ENCODE data around the gene EXPH5.

EXPH5 gene

DNA sequence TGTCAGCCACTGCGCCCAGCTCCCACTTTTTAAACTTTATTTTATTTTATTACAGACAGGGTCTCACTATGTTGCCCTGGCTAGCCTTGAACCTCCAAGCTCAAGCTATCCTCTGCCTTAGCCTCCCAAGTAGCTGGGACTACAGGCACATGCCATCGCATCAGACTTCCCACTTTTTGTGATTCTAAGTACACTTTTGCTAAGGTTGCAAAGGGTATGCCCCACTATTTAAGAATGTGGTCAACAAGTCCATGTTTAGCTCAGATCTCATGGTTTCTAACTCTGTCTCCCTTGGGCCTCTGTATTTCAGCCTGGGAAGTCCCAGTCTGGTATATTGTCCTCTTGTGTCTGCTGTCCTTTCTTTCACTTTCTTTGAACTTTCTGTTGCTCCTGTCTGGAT, 35.3 kb downstream of the EXPH5 start:
- no peak for DNase-seq

- DNase-seq = no peak
Measured at GRCh38 chr11:108556019-108556418, 37.5 kb downstream of the EXPH5 start.

- no peak for DNase-seq
Measured at GRCh38 chr11:108551651-108552462, 41.7 kb downstream of the EXPH5 start.

GRCh38 chr11:108549319-108549885, 44.2 kb downstream of the EXPH5 start:
- DNase-seq = no peak

GRCh38 chr11:108545909-108546501, 47.6 kb downstream of the EXPH5 start:
- no peak for DNase-seq

DNA sequence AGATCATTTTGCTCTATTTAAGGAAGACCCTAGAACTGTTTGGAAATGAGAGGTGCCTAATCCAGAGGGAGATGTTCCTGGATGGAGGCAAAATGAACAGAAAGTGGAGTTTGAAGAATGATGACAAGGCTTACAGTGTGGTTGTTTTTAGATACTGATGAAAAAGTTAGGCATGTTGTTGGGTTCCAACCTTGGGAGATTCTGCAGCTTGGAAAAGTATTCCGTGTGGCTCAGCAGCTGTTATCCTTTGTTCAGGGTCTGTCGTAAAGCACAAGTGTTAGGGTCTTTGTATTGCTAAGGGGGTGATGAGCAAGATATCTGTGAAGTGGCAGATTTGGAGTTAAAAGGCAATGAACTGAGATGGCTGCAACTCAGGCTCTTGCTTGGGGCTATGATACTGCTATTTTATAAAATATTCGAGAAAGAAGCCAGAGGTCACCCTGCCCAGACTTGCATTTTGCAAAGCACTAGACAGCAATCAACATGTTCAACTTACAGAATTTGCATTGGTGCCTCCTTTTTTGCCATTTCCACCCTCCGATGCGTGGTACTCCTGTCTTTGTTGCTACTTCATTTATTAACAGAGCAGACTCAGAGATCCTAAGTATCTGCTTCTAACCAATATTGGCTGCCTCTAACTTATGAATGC, 50.1 kb downstream of the EXPH5 start:
- no peak for DNase-seq

DNA sequence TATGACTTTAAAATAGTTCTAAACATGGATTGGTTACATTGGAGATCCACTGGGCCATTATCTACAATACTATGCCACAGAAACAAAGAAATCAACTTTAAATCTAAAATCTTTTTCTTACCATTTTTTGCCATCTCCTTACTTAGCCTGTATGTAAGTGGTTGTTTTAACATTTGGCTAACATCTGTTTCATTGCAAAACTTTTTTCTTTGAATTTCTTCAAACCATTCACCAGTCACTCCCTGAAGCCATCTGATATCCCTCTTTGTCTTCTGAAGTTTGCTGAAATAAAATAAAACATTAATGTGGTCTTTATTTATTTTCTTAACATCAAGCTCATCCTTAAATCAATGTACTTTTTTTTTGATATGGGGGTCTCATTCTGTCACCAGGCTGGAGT, 52.0 kb downstream of the EXPH5 start:
- DNase-seq = no peak

DNA sequence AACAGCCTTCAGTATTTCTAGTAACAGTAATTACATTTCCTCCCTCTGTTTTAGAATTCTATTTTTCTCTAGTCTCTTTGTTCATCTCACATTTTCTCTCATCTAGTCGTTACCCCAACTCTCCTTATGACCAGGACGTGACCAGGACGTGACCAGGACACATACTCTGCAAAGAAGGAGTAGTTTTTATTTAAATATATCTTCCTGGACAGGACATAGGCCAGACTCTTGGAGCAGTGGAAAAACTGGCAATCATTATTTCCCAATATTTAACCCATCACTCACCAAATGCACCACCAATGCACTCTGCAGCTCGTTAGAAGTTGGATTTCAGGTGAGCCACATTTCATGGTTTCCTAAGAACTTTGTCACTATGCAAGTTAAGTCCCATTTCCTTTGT, 55.1 kb downstream of the EXPH5 start:
- DNase-seq = no peak

GRCh38 chr11:108538022-108538424, 55.5 kb downstream of the EXPH5 start:
- no peak for DNase-seq

DNA sequence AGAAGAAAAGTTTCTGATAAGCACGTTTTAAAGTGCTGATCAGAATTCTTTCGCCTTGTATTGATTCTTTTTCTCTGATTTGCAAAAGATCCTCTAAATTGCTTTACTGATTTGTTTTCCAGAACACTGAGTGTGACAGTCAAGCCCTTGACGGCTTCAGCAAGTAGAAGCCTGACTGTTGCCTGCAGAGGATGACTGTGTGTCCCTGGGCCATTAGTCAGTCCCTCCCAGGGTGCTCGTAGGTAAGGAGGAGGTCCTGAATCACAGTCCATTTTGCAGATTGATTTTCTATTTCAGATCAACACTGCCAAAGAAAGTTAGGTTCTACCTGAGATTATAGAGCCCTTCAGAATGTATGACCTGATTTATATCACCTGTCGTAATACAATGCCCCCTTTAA, 56.8 kb downstream of the EXPH5 start:
- DNase-seq = no peak

DNA sequence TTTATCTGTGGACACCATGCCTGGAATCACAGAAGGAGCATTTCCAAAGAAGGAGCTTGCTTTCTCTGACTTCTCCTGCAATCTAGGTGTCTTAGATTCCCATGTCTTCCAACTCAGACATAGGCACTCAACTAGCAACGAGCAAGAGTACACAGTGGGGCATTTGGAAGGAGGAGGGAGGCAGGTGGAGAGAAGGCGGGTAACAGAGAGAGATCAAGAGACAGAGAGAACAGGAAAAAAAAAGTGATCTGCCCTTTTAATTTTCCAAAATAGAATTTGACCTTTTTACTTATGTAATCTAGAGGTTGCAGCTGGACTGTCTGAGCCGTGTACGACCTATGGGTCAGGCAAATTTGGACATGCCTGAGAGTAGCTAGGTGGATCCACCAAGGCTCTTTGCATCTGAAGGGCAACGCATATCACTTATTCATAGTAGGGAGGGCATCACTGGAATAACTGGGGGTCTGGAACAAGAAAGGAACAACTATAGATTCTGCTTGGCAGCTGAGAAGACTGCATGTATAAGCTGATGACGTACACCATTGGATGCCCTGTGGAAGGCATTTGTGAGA, 58.1 kb downstream of the EXPH5 start:
- no peak for DNase-seq

GRCh38 chr11:108534274-108534882, 59.2 kb downstream of the EXPH5 start:
- no peak for DNase-seq

DNA sequence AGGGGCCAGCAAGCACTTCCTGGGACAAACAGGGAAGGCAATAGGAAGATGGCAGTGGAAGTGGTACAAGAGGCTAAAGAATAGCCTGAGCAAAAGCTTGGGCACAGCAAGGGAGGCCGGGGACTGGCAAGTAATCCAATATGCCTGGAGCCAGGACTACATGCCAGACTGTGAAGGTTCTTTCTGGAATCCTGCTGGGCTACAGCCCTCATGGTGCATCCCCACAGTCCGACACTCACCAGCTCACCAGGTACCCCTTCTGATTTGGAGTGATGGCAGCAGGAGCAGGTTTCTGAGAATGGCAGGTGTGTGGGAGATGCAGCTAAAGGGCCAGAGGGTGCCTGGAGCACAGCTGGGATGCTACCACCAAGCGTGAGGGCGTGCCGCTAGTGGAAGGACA, 63.1 kb downstream of the EXPH5 start:
- DNase-seq = no peak

- no peak for DNase-seq
Measured at GRCh38 chr11:108527382-108527781, 66.2 kb downstream of the EXPH5 start.

GRCh38 chr11:108525161-108525560, 68.4 kb downstream of the EXPH5 start:
- DNase-seq = no peak

DNA sequence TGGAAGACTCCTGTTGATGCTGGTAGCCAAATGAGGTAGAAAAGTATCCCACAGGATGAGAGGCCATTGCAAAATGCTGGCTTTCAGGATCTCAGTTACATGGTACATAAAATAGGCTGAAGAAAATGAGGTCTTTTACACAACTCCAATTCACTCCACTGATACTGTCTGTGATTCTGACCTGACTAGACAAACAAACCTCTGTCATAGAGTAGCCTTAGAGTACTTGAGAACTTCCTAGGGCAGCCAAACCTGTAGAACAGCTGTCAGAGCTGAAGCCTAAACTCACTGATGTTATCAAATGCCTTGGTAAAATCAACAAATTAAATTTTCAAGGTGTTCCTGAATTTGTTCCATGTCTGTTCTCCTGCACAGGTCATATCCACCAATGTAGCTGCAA, 69.1 kb downstream of the EXPH5 start:
- no peak for DNase-seq

- no peak for DNase-seq
Measured at GRCh38 chr11:108522318-108522717, 71.2 kb downstream of the EXPH5 start.

DNA sequence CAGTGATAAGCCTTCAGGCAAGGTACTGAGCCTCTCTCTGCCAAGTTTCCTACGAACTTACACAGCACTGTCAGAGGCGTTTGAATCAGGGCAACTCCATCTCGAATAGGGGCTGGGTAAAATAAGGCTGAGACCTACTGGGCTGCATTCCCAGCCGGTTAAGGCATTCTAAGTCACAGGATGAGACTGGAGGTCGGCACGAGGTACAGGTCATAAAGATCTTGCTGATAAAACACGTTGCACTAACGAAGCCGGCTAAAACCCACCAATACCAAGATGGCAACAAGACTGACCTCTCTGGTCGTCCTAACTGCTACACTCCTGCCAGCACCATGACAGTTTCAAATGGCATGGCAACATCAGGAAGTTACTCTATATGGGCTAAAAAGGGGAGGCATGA, 75.0 kb downstream of the EXPH5 start:
- no peak for DNase-seq

DNA sequence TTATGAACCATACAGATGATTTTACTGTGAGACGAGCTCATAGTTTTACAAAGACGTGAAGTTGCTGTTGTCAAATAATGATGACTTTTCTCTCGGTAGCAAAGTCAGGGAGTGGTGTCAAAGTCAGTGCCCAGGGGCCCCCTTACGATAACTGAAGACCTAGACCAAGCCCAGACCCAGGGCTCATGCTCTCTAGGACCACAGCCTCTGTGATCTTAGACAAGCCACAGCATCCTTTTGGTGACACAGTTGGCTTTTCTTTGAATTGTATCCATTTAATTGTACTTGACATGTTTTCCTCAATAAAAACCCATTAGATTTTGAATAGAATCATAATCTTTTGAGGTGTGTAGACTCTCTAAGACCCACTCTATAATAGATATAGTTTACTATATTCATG, 77.4 kb downstream of the EXPH5 start:
- no peak for DNase-seq

GRCh38 chr11:108512708-108513107, 80.9 kb downstream of the EXPH5 start:
- DNase-seq = no peak

GRCh38 chr11:108511851-108512474, 81.6 kb downstream of the EXPH5 start:
- no peak for DNase-seq

Measured in cerebellar nuclear complex (tissue), 1 donor.